ENCODE measurements around the gene INTS11.

INTS11 gene

GRCh38 chr1:1304331-1305299 lies 19.8 kb downstream of the INTS11 start (continued):
- no peak for TF ChIP-seq ZNF518A (tag by site-specific recombination; conservative IDR thresholded peaks at IDR 0.05; ENCODE audit: low read depth)
- peak; percentile 84 for TF ChIP-seq ZBTB8A (tag by site-specific recombination; IDR thresholded peaks at IDR 0.05)
- peak; percentile 66 for TF ChIP-seq ZNF398 (tag by site-specific recombination; IDR thresholded peaks at IDR 0.05)
- no peak for TF ChIP-seq ZNF280C (tag by site-specific recombination; IDR thresholded peaks at IDR 0.05)
- no peak for TF ChIP-seq ZNF112 (tag by site-specific recombination; IDR thresholded peaks at IDR 0.05)
- no peak for TF ChIP-seq ZNF266 (tag by site-specific recombination; IDR thresholded peaks at IDR 0.05; ENCODE audit: low read depth)
- TF ChIP-seq ZNF449 (tag by site-specific recombination; IDR thresholded peaks at IDR 0.05): no peak
- TF ChIP-seq KLF8 (tag by site-specific recombination; IDR thresholded peaks at IDR 0.05): peak; percentile 92
- no peak for TF ChIP-seq FEZF1 (tag by site-specific recombination; IDR thresholded peaks at IDR 0.05)
- no peak for TF ChIP-seq ZNF184 (tag by site-specific recombination; IDR thresholded peaks at IDR 0.05)
- TF ChIP-seq HOXA7 (CRISPR knock-in tag; IDR thresholded peaks at IDR 0.05; ENCODE audit: borderline replicate concordance): no peak
- no peak for TF ChIP-seq ZNF433 (tag by site-specific recombination; IDR thresholded peaks at IDR 0.05; ENCODE audit: low read depth)
- peak; percentile 78 for TF ChIP-seq HIC1 (tag by site-specific recombination; IDR thresholded peaks at IDR 0.05)
- TF ChIP-seq ZNF280D (tag by site-specific recombination; IDR thresholded peaks at IDR 0.05): no peak
- no peak for TF ChIP-seq TRIM28 (IDR thresholded peaks at IDR 0.05; ENCODE audit: borderline replicate concordance, low read length)
- no peak for TF ChIP-seq ZNF521 (tag by site-specific recombination; IDR thresholded peaks at IDR 0.05)
- TF ChIP-seq YY2 (tag by site-specific recombination; IDR thresholded peaks at IDR 0.05): 0 out of 2 replicates have a peak, but pooled peaks have one; percentile 21
- no peak for TF ChIP-seq ZNF768 (tag by site-specific recombination; IDR thresholded peaks at IDR 0.05)
- peak; percentile 32 for TF ChIP-seq ZBTB26 (tag by site-specific recombination; optimal IDR thresholded peaks at IDR 0.05)
- no peak for TF ChIP-seq ZNF701 (tag by site-specific recombination; IDR thresholded peaks at IDR 0.05)

Measured in HEK293 (cell line).